A549 treated with CORT108297 at 1 μM for 4 hours (cell line): Measurements from ENCODE around the gene MRFAP1L1. TPM values are rescaled to one million over a fixed set of nuclear protein-coding genes. Genes with fewer than 3 reads are reported as not detected.

ENCODE experiments used
- total RNA-seq: library from RNA; stranded (reverse); fragments of 200-300 nt; extraction: Qiagen RNA extraction; gene quantifications from 5 replicates; pipeline ENCODE4 v1.2.3, GENCODE V29; 2022

Gene MRFAP1L1
- total RNA-seq: 30.9 to 36.6 TPM (median 34.0 TPM) in 5 replicates

DNA sequence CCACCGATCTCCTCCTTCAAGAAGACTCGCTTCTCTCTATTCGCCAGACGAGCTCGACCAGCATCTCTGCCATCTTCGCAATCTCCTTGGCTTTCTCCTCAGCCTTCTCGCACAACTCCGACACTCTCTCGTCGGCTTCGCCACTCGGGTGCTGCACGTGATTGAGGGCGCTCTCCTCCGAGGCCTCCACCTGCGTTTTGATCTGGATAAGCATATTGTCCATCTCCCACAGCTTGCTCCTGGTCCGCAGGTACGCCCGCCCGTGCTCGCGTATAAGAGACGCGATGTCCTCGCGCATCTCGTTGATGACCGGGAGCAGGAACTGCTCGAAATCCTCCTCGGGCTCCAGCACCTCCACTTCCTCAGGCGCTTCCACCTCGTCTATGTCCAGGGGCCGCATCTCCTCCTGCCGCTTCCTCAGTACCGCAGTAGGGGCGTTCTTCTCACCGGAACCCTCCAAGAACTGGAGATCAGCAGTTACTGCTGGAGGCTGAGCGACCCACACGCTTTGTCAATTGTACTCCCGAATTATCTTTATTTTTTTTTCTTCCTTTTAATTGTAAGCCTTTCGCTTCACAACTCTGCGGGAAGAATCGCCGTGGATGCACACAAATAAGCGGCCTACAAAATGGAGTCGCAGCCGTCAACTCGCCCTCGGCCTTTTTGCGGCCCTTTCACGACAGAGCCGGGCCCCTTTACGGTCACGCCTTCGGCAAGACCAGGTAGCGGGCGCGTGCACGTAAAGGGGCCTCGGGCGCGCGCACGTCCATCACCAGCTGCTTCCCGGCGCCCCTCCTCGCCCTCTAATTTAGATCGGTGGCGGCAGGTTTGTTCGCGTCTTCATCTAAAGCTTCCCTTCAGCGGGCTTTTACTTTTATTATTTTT is at the start of gene MRFAP1L1:
MRFAP1L1 (minus strand) TSS at position 636 of the 885 bp plus-strand sequence; CDS start at position 400, 236 bp downstream.

DNA sequence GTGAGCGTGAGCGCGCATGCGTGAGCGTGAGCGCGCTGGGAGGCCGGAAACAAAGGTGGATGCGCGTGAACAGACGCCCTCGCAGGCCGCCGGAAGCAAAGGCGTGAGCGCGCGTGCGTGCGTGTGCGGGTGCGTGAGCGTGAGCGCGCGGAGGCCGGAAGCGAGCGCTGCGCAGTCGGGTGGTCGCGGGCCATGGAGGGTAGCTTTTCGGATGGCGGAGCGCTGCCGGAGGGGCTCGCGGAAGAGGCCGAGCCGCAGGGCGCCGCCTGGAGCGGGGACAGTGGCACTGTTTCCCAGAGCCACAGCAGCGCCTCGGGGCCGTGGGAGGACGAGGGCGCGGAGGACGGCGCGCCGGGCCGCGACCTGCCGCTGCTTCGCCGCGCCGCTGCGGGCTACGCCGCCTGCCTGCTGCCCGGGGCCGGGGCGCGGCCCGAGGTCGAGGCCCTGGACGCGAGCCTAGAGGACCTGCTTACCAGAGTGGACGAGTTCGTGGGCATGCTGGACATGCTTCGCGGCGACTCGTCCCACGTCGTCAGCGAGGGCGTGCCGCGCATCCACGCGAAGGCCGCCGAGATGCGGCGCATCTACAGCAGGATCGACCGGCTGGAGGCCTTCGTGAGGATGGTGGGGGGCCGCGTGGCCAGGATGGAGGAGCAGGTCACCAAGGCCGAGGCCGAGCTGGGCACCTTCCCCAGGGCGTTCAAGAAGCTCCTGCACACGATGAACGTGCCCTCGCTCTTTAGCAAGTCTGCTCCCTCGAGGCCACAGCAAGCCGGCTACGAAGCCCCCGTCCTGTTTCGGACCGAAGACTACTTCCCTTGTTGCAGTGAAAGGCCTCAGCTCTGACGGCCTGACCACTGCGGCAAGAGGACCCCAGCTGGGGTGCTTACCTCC is 6.6 kb upstream of the MRFAP1L1 start, which contains the start of gene BLOC1S4:
BLOC1S4 (plus strand) TSS at position 157 of the 894 bp plus-strand sequence; CDS start at position 193, 36 bp downstream.

DNA sequence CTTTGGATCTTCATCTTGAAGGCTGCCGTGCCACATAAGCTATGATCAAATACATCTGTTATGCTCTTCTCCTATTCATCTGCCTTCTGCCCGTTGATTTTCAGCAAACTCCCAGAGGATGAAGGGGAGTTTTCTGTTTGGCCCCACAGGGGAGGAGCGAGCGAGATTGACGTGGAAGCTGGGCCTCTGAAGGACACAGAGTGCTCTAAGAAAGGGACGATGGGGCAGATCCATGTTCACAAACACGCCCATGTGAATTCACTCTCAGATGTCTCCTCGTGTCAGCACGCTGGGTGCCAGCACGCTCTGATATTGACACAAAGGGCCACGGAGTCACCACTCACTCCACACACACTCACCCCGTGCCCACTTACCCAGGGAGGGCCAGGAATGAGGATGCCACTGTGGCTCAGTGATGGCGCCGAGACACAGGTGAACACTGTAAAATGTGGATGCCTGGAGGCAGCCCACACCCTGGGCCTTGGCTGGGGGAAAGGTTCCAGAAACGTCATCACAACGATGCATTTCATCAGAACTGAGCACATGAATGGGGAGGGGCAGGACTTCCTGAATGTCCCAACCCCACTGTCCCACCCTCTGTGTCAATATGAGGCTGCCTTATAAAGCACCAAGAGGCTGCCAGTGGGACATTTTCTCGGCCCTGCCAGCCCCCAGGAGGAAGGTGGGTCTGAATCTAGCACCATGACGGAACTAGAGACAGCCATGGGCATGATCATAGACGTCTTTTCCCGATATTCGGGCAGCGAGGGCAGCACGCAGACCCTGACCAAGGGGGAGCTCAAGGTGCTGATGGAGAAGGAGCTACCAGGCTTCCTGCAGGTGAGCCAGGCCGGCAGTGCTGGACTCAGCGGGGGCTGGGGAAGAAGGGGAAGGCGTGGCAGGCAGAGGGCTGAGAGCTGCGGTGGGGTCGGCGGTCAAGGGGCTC is 16.2 kb downstream of the MRFAP1L1 start, which contains the start of gene S100P:
S100P (plus strand) TSS at position 648 of the 946 bp plus-strand sequence; CDS start at position 703, 55 bp downstream.

Other genes with a start within 250 kb of the MRFAP1L1 start
- 32.1 to 41.3 TPM (median 38.7 TPM) in 5 replicates for gene PPP2R2C, start 237.3 kb downstream of the MRFAP1L1 start, total RNA-seq
- 8.2 to 10.6 TPM (median 9.6 TPM) in 5 replicates for gene MAN2B2, start 134.7 kb downstream of the MRFAP1L1 start, total RNA-seq
- 248 to 261 TPM (median 249 TPM) in 5 replicates for gene MRFAP1, start 69.2 kb downstream of the MRFAP1L1 start, total RNA-seq
- 32.2 to 75.0 TPM (median 64.2 TPM) in 5 replicates for gene S100P, start 16.0 kb downstream of the MRFAP1L1 start, total RNA-seq
- 11.5 to 17.1 TPM (median 16.0 TPM) in 5 replicates for gene BLOC1S4, start 6.3 kb upstream of the MRFAP1L1 start, total RNA-seq
- 5.8 to 8.9 TPM (median 8.7 TPM) in 5 replicates for gene KIAA0232, start 72.9 kb upstream of the MRFAP1L1 start, total RNA-seq
- gene TBC1D14, start 200.0 kb upstream of the MRFAP1L1 start, total RNA-seq: 30.9 to 35.8 TPM (median 34.1 TPM) in 5 replicates